Measurements from ENCODE around the gene GBE1. TPM values are rescaled to one million over a fixed set of nuclear protein-coding genes. Genes with fewer than 3 reads are reported as not detected.

GBE1 gene
- total and polyA plus RNA-seq, 9 of the 15 experiments (the other 6 are each of a cell fraction or from before 2014, with no cell fraction given), result 7.9 to 25.6 (median 13.1) TPM

- no peak for TF ChIP-seq POLR3A (IDR thresholded peaks at IDR 0.05; ENCODE audit: borderline replicate concordance, extremely low read depth, insufficient read depth, insufficient read length)
- TF ChIP-seq NFE2L1 (tag; IDR thresholded peaks at IDR 0.05; ENCODE audit: borderline replicate concordance, low read depth), result no peak
- TF ChIP-seq NR1H2 (CRISPR knock-in tag; IDR thresholded peaks at IDR 0.05), result no peak
- TF ChIP-seq, protein P1, sequence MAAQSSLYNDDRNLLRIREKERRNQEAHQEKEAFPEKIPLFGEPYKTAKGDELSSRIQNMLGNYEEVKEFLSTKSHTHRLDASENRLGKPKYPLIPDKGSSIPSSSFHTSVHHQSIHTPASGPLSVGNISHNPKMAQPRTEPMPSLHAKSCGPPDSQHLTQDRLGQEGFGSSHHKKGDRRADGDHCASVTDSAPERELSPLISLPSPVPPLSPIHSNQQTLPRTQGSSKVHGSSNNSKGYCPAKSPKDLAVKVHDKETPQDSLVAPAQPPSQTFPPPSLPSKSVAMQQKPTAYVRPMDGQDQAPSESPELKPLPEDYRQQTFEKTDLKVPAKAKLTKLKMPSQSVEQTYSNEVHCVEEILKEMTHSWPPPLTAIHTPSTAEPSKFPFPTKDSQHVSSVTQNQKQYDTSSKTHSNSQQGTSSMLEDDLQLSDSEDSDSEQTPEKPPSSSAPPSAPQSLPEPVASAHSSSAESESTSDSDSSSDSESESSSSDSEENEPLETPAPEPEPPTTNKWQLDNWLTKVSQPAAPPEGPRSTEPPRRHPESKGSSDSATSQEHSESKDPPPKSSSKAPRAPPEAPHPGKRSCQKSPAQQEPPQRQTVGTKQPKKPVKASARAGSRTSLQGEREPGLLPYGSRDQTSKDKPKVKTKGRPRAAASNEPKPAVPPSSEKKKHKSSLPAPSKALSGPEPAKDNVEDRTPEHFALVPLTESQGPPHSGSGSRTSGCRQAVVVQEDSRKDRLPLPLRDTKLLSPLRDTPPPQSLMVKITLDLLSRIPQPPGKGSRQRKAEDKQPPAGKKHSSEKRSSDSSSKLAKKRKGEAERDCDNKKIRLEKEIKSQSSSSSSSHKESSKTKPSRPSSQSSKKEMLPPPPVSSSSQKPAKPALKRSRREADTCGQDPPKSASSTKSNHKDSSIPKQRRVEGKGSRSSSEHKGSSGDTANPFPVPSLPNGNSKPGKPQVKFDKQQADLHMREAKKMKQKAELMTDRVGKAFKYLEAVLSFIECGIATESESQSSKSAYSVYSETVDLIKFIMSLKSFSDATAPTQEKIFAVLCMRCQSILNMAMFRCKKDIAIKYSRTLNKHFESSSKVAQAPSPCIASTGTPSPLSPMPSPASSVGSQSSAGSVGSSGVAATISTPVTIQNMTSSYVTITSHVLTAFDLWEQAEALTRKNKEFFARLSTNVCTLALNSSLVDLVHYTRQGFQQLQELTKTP (IDR thresholded peaks at IDR 0.05; ENCODE audit: low read depth in 1 of 2, partially characterized antibody in 2 of 2), result no peak
- TF ChIP-seq FOXJ2 (tag; IDR thresholded peaks at IDR 0.05), result no peak
- peak; percentile 47; the same call in 1 of the 2 replicates for TF ChIP-seq JUND (IDR thresholded peaks at IDR 0.05; ENCODE audit: borderline replicate concordance, low read depth, low read length)
- no peak for TF ChIP-seq JUND (tag; IDR thresholded peaks at IDR 0.05; ENCODE audit: borderline replicate concordance, low read depth, low read length)
Observed at GRCh38 chr3:81744366-81744765, 17.1 kb downstream of the GBE1 start (continued).
